ENCODE measurements around the gene ZNF805. TPM values are rescaled to one million over a fixed set of nuclear protein-coding genes. Genes with fewer than 3 reads are reported as not detected.
A peak's percentile ranks its signal among the peaks of the same experiment; 100 is the strongest.

The ZNF805 gene
- total and polyA plus RNA-seq, 2 of the 13 experiments (the other 11 are each of a cell fraction or from before 2014, with no cell fraction given) = 5.1 to 12.8 TPM

DNA sequence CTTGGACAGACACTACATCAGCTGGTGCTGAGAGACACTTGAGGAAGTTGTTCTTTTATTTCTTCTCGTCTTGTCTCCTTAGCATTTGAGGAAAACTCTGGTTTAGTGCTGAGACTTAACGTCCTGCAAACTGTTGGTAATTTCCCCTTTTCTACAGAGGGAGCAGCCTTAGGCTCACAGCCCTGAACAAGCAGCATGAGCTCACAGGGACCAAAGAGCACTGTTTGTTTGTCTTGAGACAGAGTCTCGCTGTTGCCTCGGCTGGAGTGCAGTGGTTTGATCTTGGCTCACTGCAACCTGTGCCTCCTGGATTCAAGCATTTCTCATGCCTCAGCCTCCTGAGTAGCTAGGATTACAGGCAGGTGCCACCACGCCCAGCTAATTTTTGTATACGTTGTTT, 5.5 kb downstream of the ZNF805 start (continued):
- no peak; the same call in 1 of the 2 replicates for TF ChIP-seq SPEN (CRISPR knock-in tag; IDR thresholded peaks at IDR 0.05; ENCODE audit: low read depth)
- TF ChIP-seq ZNF350 (CRISPR knock-in tag; IDR thresholded peaks at IDR 0.05; ENCODE audit: borderline replicate concordance, low read depth) = no peak
- 0 out of 2 replicates have a peak, but pooled peaks have one; percentile 31 for TF ChIP-seq SOX5 (CRISPR knock-in tag; IDR thresholded peaks at IDR 0.05; ENCODE audit: borderline replicate concordance)
- no peak for TF ChIP-seq ARHGAP35 (CRISPR knock-in tag; IDR thresholded peaks at IDR 0.05; ENCODE audit: borderline replicate concordance)
- TF ChIP-seq SALL1 (CRISPR knock-in tag; IDR thresholded peaks at IDR 0.05) = peak; percentile 77
- peak; percentile 28; the same call in 1 of the 2 replicates for TF ChIP-seq ZSCAN25 (CRISPR knock-in tag; IDR thresholded peaks at IDR 0.05)
- peak; percentile 47; the same call in 1 of the 2 replicates for TF ChIP-seq ZNF792 (CRISPR knock-in tag; IDR thresholded peaks at IDR 0.05)
- TF ChIP-seq, protein P1, sequence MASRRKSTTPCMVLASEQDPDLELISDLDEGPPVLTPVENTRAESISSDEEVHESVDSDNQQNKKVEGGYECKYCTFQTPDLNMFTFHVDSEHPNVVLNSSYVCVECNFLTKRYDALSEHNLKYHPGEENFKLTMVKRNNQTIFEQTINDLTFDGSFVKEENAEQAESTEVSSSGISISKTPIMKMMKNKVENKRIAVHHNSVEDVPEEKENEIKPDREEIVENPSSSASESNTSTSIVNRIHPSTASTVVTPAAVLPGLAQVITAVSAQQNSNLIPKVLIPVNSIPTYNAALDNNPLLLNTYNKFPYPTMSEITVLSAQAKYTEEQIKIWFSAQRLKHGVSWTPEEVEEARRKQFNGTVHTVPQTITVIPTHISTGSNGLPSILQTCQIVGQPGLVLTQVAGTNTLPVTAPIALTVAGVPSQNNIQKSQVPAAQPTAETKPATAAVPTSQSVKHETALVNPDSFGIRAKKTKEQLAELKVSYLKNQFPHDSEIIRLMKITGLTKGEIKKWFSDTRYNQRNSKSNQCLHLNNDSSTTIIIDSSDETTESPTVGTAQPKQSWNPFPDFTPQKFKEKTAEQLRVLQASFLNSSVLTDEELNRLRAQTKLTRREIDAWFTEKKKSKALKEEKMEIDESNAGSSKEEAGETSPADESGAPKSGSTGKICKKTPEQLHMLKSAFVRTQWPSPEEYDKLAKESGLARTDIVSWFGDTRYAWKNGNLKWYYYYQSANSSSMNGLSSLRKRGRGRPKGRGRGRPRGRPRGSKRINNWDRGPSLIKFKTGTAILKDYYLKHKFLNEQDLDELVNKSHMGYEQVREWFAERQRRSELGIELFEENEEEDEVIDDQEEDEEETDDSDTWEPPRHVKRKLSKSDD (CRISPR knock-in tag; IDR thresholded peaks at IDR 0.05; ENCODE audit: low read depth) = no peak; the same call in 1 of the 2 replicates
- TF ChIP-seq CCAR2 (optimal IDR thresholded peaks at IDR 0.05; ENCODE audit: low read depth, low read length) = no peak
- TF ChIP-seq, protein P2, sequence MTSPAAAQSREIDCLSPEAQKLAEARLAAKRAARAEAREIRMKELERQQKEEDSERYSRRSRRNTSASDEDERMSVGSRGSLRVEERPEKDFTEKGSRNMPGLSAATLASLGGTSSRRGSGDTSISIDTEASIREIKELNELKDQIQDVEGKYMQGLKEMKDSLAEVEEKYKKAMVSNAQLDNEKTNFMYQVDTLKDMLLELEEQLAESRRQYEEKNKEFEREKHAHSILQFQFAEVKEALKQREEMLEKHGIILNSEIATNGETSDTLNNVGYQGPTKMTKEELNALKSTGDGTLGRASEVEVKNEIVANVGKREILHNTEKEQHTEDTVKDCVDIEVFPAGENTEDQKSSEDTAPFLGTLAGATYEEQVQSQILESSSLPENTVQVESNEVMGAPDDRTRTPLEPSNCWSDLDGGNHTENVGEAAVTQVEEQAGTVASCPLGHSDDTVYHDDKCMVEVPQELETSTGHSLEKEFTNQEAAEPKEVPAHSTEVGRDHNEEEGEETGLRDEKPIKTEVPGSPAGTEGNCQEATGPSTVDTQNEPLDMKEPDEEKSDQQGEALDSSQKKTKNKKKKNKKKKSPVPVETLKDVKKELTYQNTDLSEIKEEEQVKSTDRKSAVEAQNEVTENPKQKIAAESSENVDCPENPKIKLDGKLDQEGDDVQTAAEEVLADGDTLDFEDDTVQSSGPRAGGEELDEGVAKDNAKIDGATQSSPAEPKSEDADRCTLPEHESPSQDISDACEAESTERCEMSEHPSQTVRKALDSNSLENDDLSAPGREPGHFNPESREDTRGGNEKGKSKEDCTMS (CRISPR knock-in tag; conservative IDR thresholded peaks at IDR 0.05) = no peak
- peak; percentile 67; the same call in 1 of the 2 replicates for TF ChIP-seq KMT2A (CRISPR knock-in tag; IDR thresholded peaks at IDR 0.05)
- TF ChIP-seq SAP130 (CRISPR knock-in tag; IDR thresholded peaks at IDR 0.05; ENCODE audit: low read depth) = peak; percentile 81
- TF ChIP-seq, protein P3, sequence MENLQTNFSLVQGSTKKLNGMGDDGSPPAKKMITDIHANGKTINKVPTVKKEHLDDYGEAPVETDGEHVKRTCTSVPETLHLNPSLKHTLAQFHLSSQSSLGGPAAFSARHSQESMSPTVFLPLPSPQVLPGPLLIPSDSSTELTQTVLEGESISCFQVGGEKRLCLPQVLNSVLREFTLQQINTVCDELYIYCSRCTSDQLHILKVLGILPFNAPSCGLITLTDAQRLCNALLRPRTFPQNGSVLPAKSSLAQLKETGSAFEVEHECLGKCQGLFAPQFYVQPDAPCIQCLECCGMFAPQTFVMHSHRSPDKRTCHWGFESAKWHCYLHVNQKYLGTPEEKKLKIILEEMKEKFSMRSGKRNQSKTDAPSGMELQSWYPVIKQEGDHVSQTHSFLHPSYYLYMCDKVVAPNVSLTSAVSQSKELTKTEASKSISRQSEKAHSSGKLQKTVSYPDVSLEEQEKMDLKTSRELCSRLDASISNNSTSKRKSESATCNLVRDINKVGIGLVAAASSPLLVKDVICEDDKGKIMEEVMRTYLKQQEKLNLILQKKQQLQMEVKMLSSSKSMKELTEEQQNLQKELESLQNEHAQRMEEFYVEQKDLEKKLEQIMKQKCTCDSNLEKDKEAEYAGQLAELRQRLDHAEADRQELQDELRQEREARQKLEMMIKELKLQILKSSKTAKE (CRISPR knock-in tag; IDR thresholded peaks at IDR 0.05; ENCODE audit: borderline replicate concordance) = no peak
- TF ChIP-seq, protein P4, sequence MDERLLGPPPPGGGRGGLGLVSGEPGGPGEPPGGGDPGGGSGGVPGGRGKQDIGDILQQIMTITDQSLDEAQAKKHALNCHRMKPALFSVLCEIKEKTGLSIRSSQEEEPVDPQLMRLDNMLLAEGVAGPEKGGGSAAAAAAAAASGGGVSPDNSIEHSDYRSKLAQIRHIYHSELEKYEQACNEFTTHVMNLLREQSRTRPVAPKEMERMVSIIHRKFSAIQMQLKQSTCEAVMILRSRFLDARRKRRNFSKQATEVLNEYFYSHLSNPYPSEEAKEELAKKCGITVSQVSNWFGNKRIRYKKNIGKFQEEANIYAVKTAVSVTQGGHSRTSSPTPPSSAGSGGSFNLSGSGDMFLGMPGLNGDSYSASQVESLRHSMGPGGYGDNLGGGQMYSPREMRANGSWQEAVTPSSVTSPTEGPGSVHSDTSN (CRISPR knock-in tag; IDR thresholded peaks at IDR 0.05) = no peak
- TF ChIP-seq U2AF2 (IDR thresholded peaks at IDR 0.05; ENCODE audit: low read depth, low read length) = no peak
- 0 out of 2 replicates have a peak, but pooled peaks have one; percentile 21 for TF ChIP-seq PITX1 (CRISPR knock-in tag; IDR thresholded peaks at IDR 0.05)
- TF ChIP-seq HOXA5 (CRISPR knock-in tag; IDR thresholded peaks at IDR 0.05) = no peak
- no peak for TF ChIP-seq MEIS1 (CRISPR knock-in tag; IDR thresholded peaks at IDR 0.05; ENCODE audit: borderline replicate concordance)
- TF ChIP-seq TCF12 (IDR thresholded peaks at IDR 0.05) = no peak
- TF ChIP-seq TCF12 (CRISPR knock-in tag; IDR thresholded peaks at IDR 0.05) = no peak
- no peak for TF ChIP-seq HOXA9 (CRISPR knock-in tag; IDR thresholded peaks at IDR 0.05; ENCODE audit: borderline replicate concordance)
- TF ChIP-seq FOXJ3 (CRISPR knock-in tag; IDR thresholded peaks at IDR 0.05; ENCODE audit: borderline replicate concordance) = no peak
- no peak; the same call in 1 of the 2 replicates for TF ChIP-seq ATF7 (IDR thresholded peaks at IDR 0.05)
- TF ChIP-seq ATF7 (CRISPR knock-in tag; IDR thresholded peaks at IDR 0.05) = peak; percentile 89

Data from HepG2 (cell line).